Measurements from ENCODE around the gene DUSP1. TPM values are rescaled to one million over a fixed set of nuclear protein-coding genes. Genes with fewer than 3 reads are reported as not detected.

DUSP1 gene
- total and polyA plus RNA-seq, 2 of the 13 experiments (the other 11 are each of a cell fraction or from before 2014, with no cell fraction given), result 27.1 to 55.5 TPM

GRCh38 chr5:172779691-172780341, 8.8 kb upstream of the DUSP1 start (continued):
- TF ChIP-seq POGK (CRISPR knock-in tag; conservative IDR thresholded peaks at IDR 0.05) (no peak), NR2F2 (IDR thresholded peaks at IDR 0.05; ENCODE audit: borderline replicate concordance, low read depth) (no peak), RXRA (CRISPR knock-in tag; IDR thresholded peaks at IDR 0.05) (peak; percentile 24; the same call in 1 of the 2 replicates), DMAP1 (CRISPR knock-in tag; IDR thresholded peaks at IDR 0.05) (no peak), BATF2 (CRISPR knock-in tag; IDR thresholded peaks at IDR 0.05) (no peak), HNF4A (CRISPR knock-in tag; IDR thresholded peaks at IDR 0.05) (peak; percentile 47), ZNF749 (CRISPR knock-in tag; IDR thresholded peaks at IDR 0.05; ENCODE audit: borderline replicate concordance) (no peak), RBFOX2 (IDR thresholded peaks at IDR 0.05; ENCODE audit: low read depth, low read length) (no peak), PAF1 (CRISPR knock-in tag; IDR thresholded peaks at IDR 0.05) (no peak), GMEB1 (CRISPR knock-in tag; IDR thresholded peaks at IDR 0.05; ENCODE audit: borderline replicate concordance) (no peak), POLR2AphosphoS2 (IDR thresholded peaks at IDR 0.05; ENCODE audit: low read depth, low read length) (no peak), PRDM15 (CRISPR knock-in tag; IDR thresholded peaks at IDR 0.05) (no peak)
- TF ChIP-seq, protein P1, sequence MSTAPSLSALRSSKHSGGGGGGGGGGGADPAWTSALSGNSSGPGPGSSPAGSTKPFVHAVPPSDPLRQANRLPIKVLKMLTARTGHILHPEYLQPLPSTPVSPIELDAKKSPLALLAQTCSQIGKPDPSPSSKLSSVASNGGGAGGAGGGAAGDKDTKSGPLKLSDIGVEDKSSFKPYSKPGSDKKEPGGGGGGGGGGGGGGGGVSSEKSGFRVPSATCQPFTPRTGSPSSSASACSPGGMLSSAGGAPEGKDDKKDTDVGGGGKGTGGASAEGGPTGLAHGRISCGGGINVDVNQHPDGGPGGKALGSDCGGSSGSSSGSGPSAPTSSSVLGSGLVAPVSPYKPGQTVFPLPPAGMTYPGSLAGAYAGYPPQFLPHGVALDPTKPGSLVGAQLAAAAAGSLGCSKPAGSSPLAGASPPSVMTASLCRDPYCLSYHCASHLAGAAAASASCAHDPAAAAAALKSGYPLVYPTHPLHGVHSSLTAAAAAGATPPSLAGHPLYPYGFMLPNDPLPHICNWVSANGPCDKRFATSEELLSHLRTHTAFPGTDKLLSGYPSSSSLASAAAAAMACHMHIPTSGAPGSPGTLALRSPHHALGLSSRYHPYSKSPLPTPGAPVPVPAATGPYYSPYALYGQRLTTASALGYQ (CRISPR knock-in tag; IDR thresholded peaks at IDR 0.05), result peak; percentile 32; the same call in 1 of the 2 replicates
- TF ChIP-seq, protein P2, sequence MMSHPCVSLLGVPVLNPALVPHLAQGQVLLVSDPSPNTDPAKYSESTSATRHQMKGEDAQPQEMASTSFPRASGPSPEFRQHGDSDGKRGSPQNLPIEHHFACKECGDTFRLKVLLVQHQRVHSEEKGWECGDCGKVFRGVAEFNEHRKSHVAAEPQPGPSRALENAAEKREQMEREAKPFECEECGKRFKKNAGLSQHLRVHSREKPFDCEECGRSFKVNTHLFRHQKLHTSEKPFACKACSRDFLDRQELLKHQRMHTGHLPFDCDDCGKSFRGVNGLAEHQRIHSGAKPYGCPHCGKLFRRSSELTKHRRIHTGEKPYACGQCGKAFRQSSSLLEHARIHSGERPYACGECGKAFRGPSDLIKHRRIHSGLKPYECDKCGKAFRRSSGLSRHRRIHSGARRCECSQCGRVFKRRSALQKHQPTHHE (CRISPR knock-in tag; IDR thresholded peaks at IDR 0.05; ENCODE audit: borderline replicate concordance), result no peak
- TF ChIP-seq, protein P3, sequence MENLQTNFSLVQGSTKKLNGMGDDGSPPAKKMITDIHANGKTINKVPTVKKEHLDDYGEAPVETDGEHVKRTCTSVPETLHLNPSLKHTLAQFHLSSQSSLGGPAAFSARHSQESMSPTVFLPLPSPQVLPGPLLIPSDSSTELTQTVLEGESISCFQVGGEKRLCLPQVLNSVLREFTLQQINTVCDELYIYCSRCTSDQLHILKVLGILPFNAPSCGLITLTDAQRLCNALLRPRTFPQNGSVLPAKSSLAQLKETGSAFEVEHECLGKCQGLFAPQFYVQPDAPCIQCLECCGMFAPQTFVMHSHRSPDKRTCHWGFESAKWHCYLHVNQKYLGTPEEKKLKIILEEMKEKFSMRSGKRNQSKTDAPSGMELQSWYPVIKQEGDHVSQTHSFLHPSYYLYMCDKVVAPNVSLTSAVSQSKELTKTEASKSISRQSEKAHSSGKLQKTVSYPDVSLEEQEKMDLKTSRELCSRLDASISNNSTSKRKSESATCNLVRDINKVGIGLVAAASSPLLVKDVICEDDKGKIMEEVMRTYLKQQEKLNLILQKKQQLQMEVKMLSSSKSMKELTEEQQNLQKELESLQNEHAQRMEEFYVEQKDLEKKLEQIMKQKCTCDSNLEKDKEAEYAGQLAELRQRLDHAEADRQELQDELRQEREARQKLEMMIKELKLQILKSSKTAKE (CRISPR knock-in tag; IDR thresholded peaks at IDR 0.05; ENCODE audit: borderline replicate concordance), result no peak
